Measurements from ENCODE around the gene UBE2K. TPM values are rescaled to one million over a fixed set of nuclear protein-coding genes. Genes with fewer than 3 reads are reported as not detected.

UBE2K gene
- polyA plus RNA-seq, 3 donors, result 24.2 to 66.8 (median 50.0) TPM

- H3K9me3 ChIP-seq (replicated peaks in 1 of 2; ENCODE audit: control insufficient read depth in 1 of 2, insufficient read depth in 1 of 2, low read length in 2 of 2), result no peaks in the 10 kb centered on the region
- peaks cover 34 to 38% of the 10 kb centered on the region in 2 donors for H3K4me1 ChIP-seq (ENCODE audit: control insufficient read depth in 1 of 2, insufficient read depth in 2 of 2, low read length in 2 of 2)
- peak overlapping the region in 1 of 3 experiments; percentile 39 for H3K4me3 ChIP-seq (replicated peaks in 1 of 3; ENCODE audit: low read depth in 2 of 3, low read length in 3 of 3)
- H4K20me1 ChIP-seq (ENCODE audit: insufficient read depth, low read length), result peaks cover 92% of the 10 kb centered on the region
- peak overlapping the region; percentile 80 to 92 (median 88) for H3K27ac Mint-ChIP-seq
- H3K27ac ChIP-seq (ENCODE audit: low read depth in 1 of 2, low read length in 2 of 2), result peak overlapping the region in 1 of 2 donors; percentile 22
- peak overlapping the region in 1 of 2 donors; percentile 46 for H3K4me3 Mint-ChIP-seq
- peaks cover 95% of the 10 kb centered on the region for H3K79me2 ChIP-seq (ENCODE audit: insufficient read depth, low read length)
- no peaks in the 10 kb centered on the region for H3K27me3 ChIP-seq (ENCODE audit: control insufficient read depth in 2 of 2, insufficient read depth in 2 of 2, low read length in 2 of 2)
- WGBS (ENCODE audit: insufficient coverage), result no CpG with 5 or more reads among the region's 1 CpG
- peaks cover 46% of the 10 kb centered on the region for H3K4me1 Mint-ChIP-seq
- no peak overlapping the region for H3K9ac ChIP-seq (ENCODE audit: insufficient read depth, low read length, poor library complexity, severe bottlenecking)
- H3K36me3 ChIP-seq (replicated peaks in 1 of 2; ENCODE audit: control insufficient read depth in 1 of 2, insufficient read depth in 2 of 2, low read length in 2 of 2), result peaks cover 4 to 13% of the 10 kb centered on the region in 2 donors
- H3K4me2 ChIP-seq (replicated peaks; ENCODE audit: extremely low read depth, low read length, poor library complexity, severe bottlenecking), result peak overlapping the region; percentile 53
- no peak overlapping the region for H2AFZ ChIP-seq (ENCODE audit: insufficient read depth, low read depth, low read length, poor library complexity, severe bottlenecking)
- TF ChIP-seq, protein P1, sequence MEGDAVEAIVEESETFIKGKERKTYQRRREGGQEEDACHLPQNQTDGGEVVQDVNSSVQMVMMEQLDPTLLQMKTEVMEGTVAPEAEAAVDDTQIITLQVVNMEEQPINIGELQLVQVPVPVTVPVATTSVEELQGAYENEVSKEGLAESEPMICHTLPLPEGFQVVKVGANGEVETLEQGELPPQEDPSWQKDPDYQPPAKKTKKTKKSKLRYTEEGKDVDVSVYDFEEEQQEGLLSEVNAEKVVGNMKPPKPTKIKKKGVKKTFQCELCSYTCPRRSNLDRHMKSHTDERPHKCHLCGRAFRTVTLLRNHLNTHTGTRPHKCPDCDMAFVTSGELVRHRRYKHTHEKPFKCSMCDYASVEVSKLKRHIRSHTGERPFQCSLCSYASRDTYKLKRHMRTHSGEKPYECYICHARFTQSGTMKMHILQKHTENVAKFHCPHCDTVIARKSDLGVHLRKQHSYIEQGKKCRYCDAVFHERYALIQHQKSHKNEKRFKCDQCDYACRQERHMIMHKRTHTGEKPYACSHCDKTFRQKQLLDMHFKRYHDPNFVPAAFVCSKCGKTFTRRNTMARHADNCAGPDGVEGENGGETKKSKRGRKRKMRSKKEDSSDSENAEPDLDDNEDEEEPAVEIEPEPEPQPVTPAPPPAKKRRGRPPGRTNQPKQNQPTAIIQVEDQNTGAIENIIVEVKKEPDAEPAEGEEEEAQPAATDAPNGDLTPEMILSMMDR (IDR thresholded peaks at IDR 0.05), result no peak
- intact Hi-C loops (cut with micrococcal nuclease), result no loop called here
- H3K27me3 Mint-ChIP-seq (ENCODE audit: low read depth in 3 of 3), result peaks cover 0 to 1% (median 0%) of the 10 kb centered on the region in 3 donors
- DNase-seq, result peak; percentile 37 to 45 (median 43)
- H3K36me3 Mint-ChIP-seq, result peaks cover 16 to 23% of the 10 kb centered on the region in 2 donors
- peaks cover 0 to 3% (median 0%) of the 10 kb centered on the region in 7 donors for H3K9me3 Mint-ChIP-seq
Observed at GRCh38 chr4:39713691-39714090, 15.8 kb downstream of the UBE2K start.

GRCh38 chr4:39714166-39714565, 16.2 kb downstream of the UBE2K start:
- peak overlapping the region in 1 of 2 donors; percentile 46 for H3K4me3 Mint-ChIP-seq
- peak overlapping the region in 1 of 2 donors; percentile 22 for H3K27ac ChIP-seq (ENCODE audit: low read depth in 1 of 2, low read length in 2 of 2)
- peak overlapping the region; percentile 80 to 92 (median 88) for H3K27ac Mint-ChIP-seq
- peaks cover 16 to 23% of the 10 kb centered on the region in 2 donors for H3K36me3 Mint-ChIP-seq
- no peaks in the 10 kb centered on the region for H3K9me3 ChIP-seq (replicated peaks in 1 of 2; ENCODE audit: control insufficient read depth in 1 of 2, insufficient read depth in 1 of 2, low read length in 2 of 2)
- peak overlapping the region in 1 of 3 experiments; percentile 39 for H3K4me3 ChIP-seq (replicated peaks in 1 of 3; ENCODE audit: low read depth in 2 of 3, low read length in 3 of 3)
- 50% methylated on average over 2 of the region's 3 CpGs for WGBS (ENCODE audit: insufficient coverage)
- peaks cover 92% of the 10 kb centered on the region for H4K20me1 ChIP-seq (ENCODE audit: insufficient read depth, low read length)
- peak overlapping the region; percentile 53 for H3K4me2 ChIP-seq (replicated peaks; ENCODE audit: extremely low read depth, low read length, poor library complexity, severe bottlenecking)
- H3K4me1 Mint-ChIP-seq, result peaks cover 46% of the 10 kb centered on the region
- H3K36me3 ChIP-seq (replicated peaks in 1 of 2; ENCODE audit: control insufficient read depth in 1 of 2, insufficient read depth in 2 of 2, low read length in 2 of 2), result peaks cover 4 to 15% of the 10 kb centered on the region in 2 donors
- peak; percentile 25 to 45 (median 34) for DNase-seq
- H3K4me1 ChIP-seq (ENCODE audit: control insufficient read depth in 1 of 2, insufficient read depth in 2 of 2, low read length in 2 of 2), result peaks cover 34 to 38% of the 10 kb centered on the region in 2 donors
- peaks cover 0 to 1% (median 0%) of the 10 kb centered on the region in 3 donors for H3K27me3 Mint-ChIP-seq (ENCODE audit: low read depth in 3 of 3)
- intact Hi-C loops (cut with micrococcal nuclease), result no loop called here
- H2AFZ ChIP-seq (ENCODE audit: insufficient read depth, low read depth, low read length, poor library complexity, severe bottlenecking), result no peak overlapping the region
- peaks cover 0 to 3% (median 0%) of the 10 kb centered on the region in 7 donors for H3K9me3 Mint-ChIP-seq
- peaks cover 95% of the 10 kb centered on the region for H3K79me2 ChIP-seq (ENCODE audit: insufficient read depth, low read length)
- no peak overlapping the region for H3K9ac ChIP-seq (ENCODE audit: insufficient read depth, low read length, poor library complexity, severe bottlenecking)
- no peaks in the 10 kb centered on the region for H3K27me3 ChIP-seq (ENCODE audit: control insufficient read depth in 2 of 2, insufficient read depth in 2 of 2, low read length in 2 of 2)
- TF ChIP-seq, protein P1 (IDR thresholded peaks at IDR 0.05), result no peak
